Measurements from ENCODE around the gene XPNPEP1. TPM values are rescaled to one million over a fixed set of nuclear protein-coding genes. Genes with fewer than 3 reads are reported as not detected.

The XPNPEP1 gene
- total RNA-seq (10 to 100 TPM; 50.2 to 56.1 TPM), polyA plus RNA-seq (29.7 TPM)

DNA sequence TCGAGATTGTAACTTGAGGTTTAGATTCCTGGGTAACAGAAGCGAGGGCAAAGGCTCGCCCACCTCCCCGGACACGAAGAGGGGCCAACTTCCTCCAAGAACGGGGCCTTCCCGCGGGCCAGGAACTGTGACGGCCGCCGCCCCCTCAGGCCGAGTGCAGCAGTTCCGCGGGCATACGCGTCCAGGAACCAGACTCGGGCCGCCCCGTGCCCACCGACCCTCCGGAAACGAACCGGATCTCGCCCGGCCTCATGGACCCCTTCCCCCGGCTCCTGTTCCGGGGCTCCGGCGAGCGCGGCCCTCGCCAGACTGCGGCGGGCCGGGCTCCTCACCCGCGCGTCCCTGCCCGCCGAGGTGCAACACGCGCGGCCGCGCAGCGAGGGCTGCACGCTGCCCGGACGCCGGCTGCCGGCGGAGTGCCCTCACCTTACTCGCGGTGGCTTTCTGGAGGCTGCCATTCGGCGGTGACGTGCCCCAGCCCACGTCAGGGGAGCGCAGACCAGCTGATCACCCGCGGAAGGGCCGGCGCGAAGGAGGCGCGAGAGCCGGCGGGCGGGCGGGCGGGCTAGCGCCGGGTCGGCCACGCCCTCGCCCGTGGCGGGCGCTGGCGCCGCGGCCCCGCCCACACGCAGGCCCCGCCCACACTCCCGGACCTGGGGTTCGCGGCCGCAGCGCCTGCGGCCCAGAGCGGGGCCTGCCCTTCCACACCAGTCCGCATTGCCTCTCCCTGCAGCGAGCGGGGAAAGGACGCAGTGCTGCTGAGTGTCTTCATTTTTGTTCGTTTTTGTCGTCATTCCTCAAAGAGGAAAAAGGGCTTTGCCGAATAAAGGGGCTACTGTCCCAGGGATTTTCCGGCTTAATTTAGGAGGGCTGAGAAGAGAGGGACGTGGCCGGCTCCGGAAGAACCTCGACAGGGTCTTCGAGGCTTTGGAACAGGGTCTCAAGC, at the start of gene XPNPEP1:
Gene XPNPEP1, minus strand, starts transcription at position 536 of the 946 bp plus-strand sequence. Its CDS starts 78 bp downstream, at position 458.
- Mint-ChIP-seq H3K9me3 (no peaks in the 10 kb centered on the region), H3K27me3 (peaks cover 0 to 1% of the 10 kb centered on the region in 2 donors), H3K36me3 (peaks cover 0 to 5% (median 0%) of the 10 kb centered on the region in 3 donors), H3K4me1 (peaks cover 55 to 61% (median 58%) of the 10 kb centered on the region in 3 donors), H3K4me3 (peak within 1 kb of the TSS; percentile 89 to 95 (median 91)), H3K27ac (peak within 1 kb of the TSS; percentile 93 to 98 (median 96))
- peak within 1 kb of the TSS; percentile 71 for H3K4me3 ChIP-seq (ENCODE audit: low read length)
- H3K27me3 ChIP-seq (ENCODE audit: insufficient read depth, low read length, poor library complexity, severe bottlenecking), result no peaks in the 10 kb centered on the region
- DNase-seq, result peak; percentile 68 to 87 (median 81)
- no peaks in the 10 kb centered on the region for H3K36me3 ChIP-seq (ENCODE audit: insufficient read depth, low read length)
- H3K27ac ChIP-seq (ENCODE audit: low read depth, low read length), result peak within 1 kb of the TSS; percentile 86
- peaks cover 47% of the 10 kb centered on the region for H3K4me1 ChIP-seq (ENCODE audit: insufficient read depth, low read length)
- H3K9me3 ChIP-seq (ENCODE audit: low read length), result no peaks in the 10 kb centered on the region
- CTCF ChIA-PET, result interaction anchor here (1.2 kb wide), 1 partner anchor 11 kb away, joined by 4 read pairs; no protein-coding TSS in a partner anchor
- POLR2A ChIA-PET, result interaction anchor here (0.6 kb wide), 1 partner anchor 34 kb away, joined by 3 read pairs; no protein-coding TSS in a partner anchor

GRCh38 chr10:109972372-109973001, 49.2 kb upstream of the XPNPEP1 start:
- Mint-ChIP-seq H3K27me3 (peaks cover 4 to 9% of the 10 kb centered on the region in 2 donors), H3K9me3 (no peaks in the 10 kb centered on the region), H3K36me3 (no peaks in the 10 kb centered on the region), H3K4me1 (no peaks in the 10 kb centered on the region), H3K4me3 (no peak overlapping the region), H3K27ac (no peak overlapping the region)
- CTCF ChIA-PET, result no interaction called here
- H3K27me3 ChIP-seq (ENCODE audit: insufficient read depth, low read length, poor library complexity, severe bottlenecking), result no peaks in the 10 kb centered on the region
- H3K9me3 ChIP-seq (ENCODE audit: low read length), result no peaks in the 10 kb centered on the region
- DNase-seq, result no peak
- H3K27ac ChIP-seq (ENCODE audit: low read depth, low read length), result no peak overlapping the region
- H3K4me1 ChIP-seq (ENCODE audit: insufficient read depth, low read length), result no peaks in the 10 kb centered on the region
- H3K4me3 ChIP-seq (ENCODE audit: low read length), result no peak overlapping the region
- no peaks in the 10 kb centered on the region for H3K36me3 ChIP-seq (ENCODE audit: insufficient read depth, low read length)
- POLR2A ChIA-PET, result no interaction called here

DNA sequence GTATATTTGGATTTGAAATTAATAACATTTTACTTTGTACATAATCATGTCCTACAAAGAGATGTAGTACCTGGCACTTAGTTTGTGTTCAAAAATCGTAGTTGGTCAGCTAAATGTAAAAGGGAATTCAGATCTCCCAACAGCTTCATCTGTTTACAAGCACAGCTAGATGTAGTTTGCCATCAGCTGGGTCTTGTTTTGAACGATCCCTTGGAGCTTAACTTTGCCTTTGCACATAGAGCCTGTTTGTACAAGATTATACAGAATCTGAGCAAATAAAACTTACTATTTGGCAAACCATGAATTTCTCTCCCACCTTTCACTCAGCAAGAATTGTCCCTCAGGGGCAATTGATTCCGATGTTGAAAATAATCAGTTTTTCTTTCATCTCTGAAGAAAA, 48.3 kb upstream of the XPNPEP1 start:
- Mint-ChIP-seq H3K4me1 (no peaks in the 10 kb centered on the region), H3K36me3 (no peaks in the 10 kb centered on the region), H3K27ac (no peak overlapping the region), H3K4me3 (no peak overlapping the region), H3K9me3 (no peaks in the 10 kb centered on the region), H3K27me3 (peaks cover 4 to 9% of the 10 kb centered on the region in 2 donors)
- Histone ChIP-seq H3K36me3 (ENCODE audit: insufficient read depth, low read length) (no peaks in the 10 kb centered on the region), H3K9me3 (ENCODE audit: low read length) (no peaks in the 10 kb centered on the region), H3K4me1 (ENCODE audit: insufficient read depth, low read length) (no peaks in the 10 kb centered on the region), H3K4me3 (ENCODE audit: low read length) (no peak overlapping the region), H3K27me3 (ENCODE audit: insufficient read depth, low read length, poor library complexity, severe bottlenecking) (no peaks in the 10 kb centered on the region), H3K27ac (ENCODE audit: low read depth, low read length) (no peak overlapping the region)
- ChIA-PET CTCF (interaction anchor here (0.6 kb wide), 1 partner anchor 87 kb away, joined by 3 read pairs; no protein-coding TSS in a partner anchor), POLR2A (no interaction called here)
- no peak for DNase-seq

DNA sequence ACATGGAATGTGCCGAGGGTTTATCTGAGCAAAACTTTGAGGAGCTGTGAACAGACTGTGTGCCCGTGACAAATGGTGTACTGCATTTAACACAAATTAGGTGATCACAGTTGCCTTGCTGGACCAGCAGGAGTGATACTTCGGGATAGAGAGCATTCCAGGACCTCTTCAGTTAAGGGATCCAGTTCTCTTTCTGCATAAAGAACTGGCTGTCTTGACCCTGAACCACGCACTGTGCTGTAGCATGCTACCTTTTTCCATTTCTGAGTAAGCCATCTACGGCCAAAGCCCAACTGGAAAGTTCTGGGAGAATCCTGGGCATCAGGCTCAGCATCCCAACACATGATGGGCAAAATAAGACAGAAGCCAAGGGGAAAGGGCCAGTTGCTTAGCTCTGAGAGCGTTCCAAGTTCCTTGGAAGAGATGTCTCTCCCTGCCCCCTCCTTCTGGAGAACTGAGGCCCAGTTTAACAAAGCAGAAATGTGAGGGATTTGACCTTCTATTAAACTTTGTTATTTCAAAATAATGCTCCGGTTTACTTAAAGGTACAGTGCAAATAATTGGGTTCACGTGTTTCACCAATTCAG, 46.5 kb upstream of the XPNPEP1 start:
- no peaks in the 10 kb centered on the region for H3K27me3 ChIP-seq (ENCODE audit: insufficient read depth, low read length, poor library complexity, severe bottlenecking)
- Mint-ChIP-seq H3K27ac (no peak overlapping the region), H3K27me3 (peaks cover 4 to 9% of the 10 kb centered on the region in 2 donors), H3K9me3 (no peaks in the 10 kb centered on the region), H3K4me3 (no peak overlapping the region), H3K36me3 (no peaks in the 10 kb centered on the region), H3K4me1 (no peaks in the 10 kb centered on the region)
- H3K4me3 ChIP-seq (ENCODE audit: low read length), result no peak overlapping the region
- ChIA-PET CTCF (interaction anchor here (1.3 kb wide), 1 partner anchor 10 kb away, joined by 3 read pairs; no protein-coding TSS in a partner anchor), POLR2A (no interaction called here)
- no peak overlapping the region for H3K27ac ChIP-seq (ENCODE audit: low read depth, low read length)
- no peaks in the 10 kb centered on the region for H3K9me3 ChIP-seq (ENCODE audit: low read length)
- DNase-seq, result no peak
- no peaks in the 10 kb centered on the region for H3K4me1 ChIP-seq (ENCODE audit: insufficient read depth, low read length)
- H3K36me3 ChIP-seq (ENCODE audit: insufficient read depth, low read length), result no peaks in the 10 kb centered on the region

DNA sequence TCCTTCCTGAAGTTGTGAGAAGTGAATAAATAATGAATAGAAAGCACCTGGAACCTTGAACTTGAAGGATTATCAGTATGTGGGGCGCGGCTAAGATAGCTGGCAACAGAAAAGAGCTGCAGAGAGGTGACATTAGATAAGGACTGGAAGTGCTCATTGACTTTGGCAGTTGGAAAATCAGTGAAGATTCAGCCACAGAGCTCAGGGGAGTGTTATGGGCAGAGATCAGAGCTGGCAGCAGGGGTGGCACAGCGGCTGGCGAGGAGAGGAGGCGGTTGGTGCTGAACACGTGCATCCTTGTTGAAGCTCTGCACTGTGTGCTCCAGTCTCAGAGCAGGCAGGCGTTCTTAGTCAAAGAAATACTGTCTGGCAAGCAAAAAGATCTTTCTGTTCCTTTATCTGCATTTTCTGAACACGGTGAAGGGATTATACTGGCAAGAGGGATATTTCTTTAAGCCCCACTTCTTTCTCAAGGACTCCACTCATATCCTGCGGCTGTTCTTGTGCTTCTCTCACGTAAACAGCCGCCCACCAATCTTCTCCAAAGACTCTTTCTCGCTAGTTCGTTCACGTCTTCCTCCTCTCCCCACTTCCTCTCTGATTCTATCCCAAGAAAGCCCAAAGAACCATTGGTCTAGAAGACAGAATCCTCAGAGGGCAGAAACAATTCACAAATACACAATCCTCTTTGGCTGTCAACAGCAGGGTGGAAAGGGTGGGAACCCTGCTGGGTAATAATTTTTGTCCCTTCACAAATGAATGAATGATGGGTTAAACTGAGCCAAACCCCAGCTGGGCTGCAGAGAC, 45.8 kb upstream of the XPNPEP1 start:
- Mint-ChIP-seq H3K4me1 (no peaks in the 10 kb centered on the region), H3K4me3 (no peak overlapping the region), H3K27me3 (peaks cover 4 to 9% of the 10 kb centered on the region in 2 donors), H3K36me3 (no peaks in the 10 kb centered on the region), H3K9me3 (no peaks in the 10 kb centered on the region), H3K27ac (no peak overlapping the region)
- Histone ChIP-seq H3K9me3 (ENCODE audit: low read length) (no peaks in the 10 kb centered on the region), H3K4me1 (ENCODE audit: insufficient read depth, low read length) (no peaks in the 10 kb centered on the region), H3K36me3 (ENCODE audit: insufficient read depth, low read length) (no peaks in the 10 kb centered on the region), H3K27me3 (ENCODE audit: insufficient read depth, low read length, poor library complexity, severe bottlenecking) (no peaks in the 10 kb centered on the region), H3K27ac (ENCODE audit: low read depth, low read length) (no peak overlapping the region), H3K4me3 (ENCODE audit: low read length) (no peak overlapping the region)
- DNase-seq, result no peak
- ChIA-PET POLR2A (no interaction called here), CTCF (interaction anchor here (1.3 to 1.4 kb wide), 2 partner anchors 59 to 85 kb away, joined by 3 to 4 read pairs; no protein-coding TSS in a partner anchor)

DNA sequence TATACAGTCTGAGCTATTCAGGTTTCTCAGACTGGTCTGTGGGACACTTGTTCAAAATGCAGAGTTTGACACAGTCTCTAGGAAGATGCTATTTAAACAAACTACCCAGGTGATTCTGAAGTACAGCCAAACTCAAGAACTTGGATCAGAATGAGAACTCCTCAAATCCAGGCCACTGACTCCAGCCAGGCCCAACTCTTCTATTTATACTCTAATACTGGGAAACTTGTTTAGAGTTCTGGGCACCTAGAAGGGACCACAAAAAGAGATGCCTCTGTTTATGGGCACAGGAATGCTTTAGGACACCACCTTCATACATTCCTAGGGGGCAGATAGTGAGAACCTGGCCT, 44.4 kb upstream of the XPNPEP1 start:
- H3K9me3 Mint-ChIP-seq, result no peaks in the 10 kb centered on the region
- no peak overlapping the region for H3K4me3 Mint-ChIP-seq
- Histone ChIP-seq H3K9me3 (ENCODE audit: low read length) (no peaks in the 10 kb centered on the region), H3K4me3 (ENCODE audit: low read length) (no peak overlapping the region), H3K27me3 (ENCODE audit: insufficient read depth, low read length, poor library complexity, severe bottlenecking) (no peaks in the 10 kb centered on the region), H3K4me1 (ENCODE audit: insufficient read depth, low read length) (no peaks in the 10 kb centered on the region), H3K27ac (ENCODE audit: low read depth, low read length) (no peak overlapping the region), H3K36me3 (ENCODE audit: insufficient read depth, low read length) (no peaks in the 10 kb centered on the region)
- ChIA-PET POLR2A (no interaction called here), CTCF (interaction anchor here (1.3 kb wide), 1 partner anchor 57 kb away, joined by 3 read pairs; no protein-coding TSS in a partner anchor)
- H3K4me1 Mint-ChIP-seq, result no peaks in the 10 kb centered on the region
- H3K36me3 Mint-ChIP-seq, result no peaks in the 10 kb centered on the region
- H3K27ac Mint-ChIP-seq, result no peak overlapping the region
- DNase-seq, result no peak
- H3K27me3 Mint-ChIP-seq, result peaks cover 4 to 9% of the 10 kb centered on the region in 2 donors

DNA sequence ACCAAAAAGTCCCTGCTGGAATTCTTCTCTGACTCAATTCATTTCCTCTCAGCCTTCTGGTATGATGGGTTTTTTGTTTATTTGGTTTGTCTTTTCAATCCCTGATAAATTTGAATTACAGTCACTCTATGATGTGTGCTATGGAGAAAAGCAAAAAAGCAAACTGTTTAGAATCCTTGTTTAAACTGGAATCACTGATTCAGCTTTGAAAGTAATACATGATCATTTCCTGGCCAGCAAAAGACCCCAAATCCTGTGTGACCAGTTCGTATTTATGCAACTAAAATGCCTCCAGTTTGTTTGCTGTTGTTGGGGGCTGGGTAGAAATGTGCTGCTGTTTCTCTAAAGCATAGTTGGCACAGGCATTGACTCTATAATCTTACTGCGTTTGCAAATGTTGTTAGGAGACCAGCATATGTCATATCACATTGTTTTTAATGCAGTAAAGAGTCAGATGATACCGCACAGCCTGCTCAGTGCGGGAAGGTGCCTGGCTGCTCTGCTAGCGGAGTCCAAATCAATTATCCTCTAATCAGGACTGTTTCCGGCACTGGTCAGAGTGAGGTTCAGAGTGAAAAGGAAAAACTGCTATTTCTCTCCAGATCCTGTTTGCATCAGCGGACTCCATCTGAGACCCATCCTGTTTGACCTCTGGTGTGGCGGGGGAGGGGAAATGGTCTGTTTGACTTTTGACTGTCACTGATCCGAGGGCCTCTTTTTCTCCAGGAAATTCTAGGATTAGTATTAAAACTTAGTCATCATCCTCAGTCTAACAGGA, 43.8 kb upstream of the XPNPEP1 start:
- H3K9me3 ChIP-seq (ENCODE audit: low read length), result no peaks in the 10 kb centered on the region
- no peaks in the 10 kb centered on the region for H3K27me3 ChIP-seq (ENCODE audit: insufficient read depth, low read length, poor library complexity, severe bottlenecking)
- no peak overlapping the region for H3K4me3 Mint-ChIP-seq
- H3K36me3 ChIP-seq (ENCODE audit: insufficient read depth, low read length), result no peaks in the 10 kb centered on the region
- no peak for DNase-seq
- H3K4me1 Mint-ChIP-seq, result no peaks in the 10 kb centered on the region
- H3K27ac Mint-ChIP-seq, result peak overlapping the region in 1 of 8 donors; percentile 85
- H3K4me1 ChIP-seq (ENCODE audit: insufficient read depth, low read length), result no peaks in the 10 kb centered on the region
- H3K27me3 Mint-ChIP-seq, result peaks cover 4 to 9% of the 10 kb centered on the region in 2 donors
- no peak overlapping the region for H3K4me3 ChIP-seq (ENCODE audit: low read length)
- POLR2A ChIA-PET, result no interaction called here
- H3K27ac ChIP-seq (ENCODE audit: low read depth, low read length), result no peak overlapping the region
- no peaks in the 10 kb centered on the region for H3K36me3 Mint-ChIP-seq
- H3K9me3 Mint-ChIP-seq, result no peaks in the 10 kb centered on the region
- CTCF ChIA-PET, result no interaction called here

All from CD8-positive, alpha-beta memory T cell (primary cell).